Measurements from ENCODE around the gene ELAVL3. TPM values are rescaled to one million over a fixed set of nuclear protein-coding genes. Genes with fewer than 3 reads are reported as not detected.
A peak's percentile ranks its signal among the peaks of the same experiment; 100 is the strongest.

ELAVL3 gene
- total RNA-seq, 2 experiments from 2014 or later, result not detected

DNA sequence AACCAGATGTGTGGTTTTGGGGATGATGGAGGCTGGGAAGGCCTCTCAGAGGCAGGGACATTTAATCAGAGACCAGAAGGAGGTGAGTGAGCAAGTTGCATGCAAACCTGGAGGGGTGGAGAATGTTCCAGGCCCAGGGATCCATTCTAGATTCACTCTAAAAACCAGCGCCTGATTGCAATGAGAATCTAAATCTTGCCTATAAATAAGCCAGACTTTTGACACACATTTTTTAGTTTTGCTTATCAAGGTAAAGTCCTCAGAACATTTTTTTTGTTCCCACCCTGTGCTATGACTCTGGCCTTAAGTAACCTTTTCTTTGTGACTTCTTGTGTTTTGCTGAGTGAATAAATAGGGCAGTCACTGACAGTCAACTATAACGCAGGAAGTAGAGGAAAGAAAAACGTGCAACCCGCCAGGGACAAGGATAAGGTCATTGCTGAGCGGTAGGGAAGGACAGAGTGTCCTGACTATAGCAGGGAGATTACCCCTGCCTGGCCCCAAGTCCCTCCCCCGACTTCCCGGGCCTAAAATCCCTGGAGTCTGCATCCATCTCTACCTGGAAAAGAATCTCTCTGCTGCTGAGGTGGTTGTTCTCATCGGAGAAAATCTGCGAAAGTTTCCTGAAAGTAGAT is 76.1 kb downstream of the ELAVL3 start:
- CTCF ChIA-PET, result interaction anchor here (0.5 to 1.6 kb wide), 3 partner anchors 22 to 126 kb away, joined by 3 to 5 read pairs (median 3); no protein-coding TSS in a partner anchor
- intact Hi-C loops (cut with micrococcal nuclease), result no loop called here
- Mint-ChIP-seq H3K9me3 (no peaks in the 10 kb centered on the region), H3K36me3 (ENCODE audit: low read depth) (no peaks in the 10 kb centered on the region), H3K4me3 (no peak overlapping the region), H3K27ac (no peak overlapping the region), H3K4me1 (ENCODE audit: low read depth) (peaks cover 3% of the 10 kb centered on the region), H3K27me3 (ENCODE audit: low read depth) (peaks cover 7% of the 10 kb centered on the region)
- DNase-seq, result no peak

DNA sequence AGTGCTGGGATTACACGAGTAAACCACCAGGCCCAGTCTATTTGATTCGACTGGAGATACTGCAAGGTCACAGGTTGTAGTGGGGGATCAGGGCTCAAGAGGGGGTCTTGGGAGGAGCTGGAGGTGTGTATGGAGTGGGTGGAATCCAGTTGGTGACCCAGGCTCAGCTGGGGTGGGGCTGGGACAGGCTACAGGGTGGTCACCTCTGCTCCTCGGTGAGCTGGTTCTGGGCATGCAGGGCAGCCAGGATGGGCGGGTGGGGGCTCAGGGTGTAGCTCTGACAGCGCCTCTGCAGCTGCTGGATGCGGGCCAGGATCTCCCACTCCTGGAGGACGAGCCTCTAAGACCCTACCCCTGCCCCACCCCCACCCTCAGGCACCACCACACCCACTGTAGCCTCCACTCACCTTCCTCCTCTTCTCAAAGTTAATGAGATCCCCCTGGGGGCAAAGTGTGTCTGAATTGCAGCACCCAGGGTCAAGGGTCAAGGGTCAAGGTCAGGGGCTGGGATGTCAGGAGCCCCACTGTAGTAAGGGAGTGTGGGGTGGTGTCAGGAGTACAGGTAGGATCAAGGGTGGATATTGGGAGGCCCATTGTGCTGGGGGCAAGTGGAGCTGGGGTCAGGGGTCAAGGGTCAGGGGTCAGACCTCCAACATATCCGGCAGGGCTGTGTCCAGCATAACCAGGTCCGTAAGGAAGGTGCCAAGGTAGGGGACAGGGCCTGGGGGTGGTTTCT is 78.9 kb downstream of the ELAVL3 start:
- no peak overlapping the region for H3K4me3 Mint-ChIP-seq
- H3K36me3 Mint-ChIP-seq (ENCODE audit: low read depth), result no peaks in the 10 kb centered on the region
- peaks cover 3% of the 10 kb centered on the region for H3K27me3 Mint-ChIP-seq (ENCODE audit: low read depth)
- CTCF ChIA-PET, result interaction anchor here (0.6 to 1.5 kb wide), 2 partner anchors 11 to 19 kb away, joined by 3 read pairs; no protein-coding TSS in a partner anchor
- H3K4me1 Mint-ChIP-seq (ENCODE audit: low read depth), result peaks cover 3% of the 10 kb centered on the region
- H3K9me3 Mint-ChIP-seq, result no peaks in the 10 kb centered on the region
- H3K27ac Mint-ChIP-seq, result no peak overlapping the region
- intact Hi-C loops (cut with micrococcal nuclease), result no loop called here
- no peak for DNase-seq

Small RNA genes lying within 50 kb of the gene (microRNA-seq; reads per million reads assigned to microRNA genes)
- 5.5 reads per million, percentile 3 among the genes with 10 or more reads in this experiment for gene MIR7974 (ENCODE audit: borderline microRNAs expressed, borderline replicate concordance)

Other genes with a start within 250 kb of the ELAVL3 start
- gene ANGPTL8, start 241.4 kb downstream of the ELAVL3 start, total RNA-seq, result not detected
- gene DOCK6, start 218.5 kb downstream of the ELAVL3 start, total RNA-seq, result 1 to 10 TPM; 6.1 to 7.1 TPM
- gene TSPAN16, start 184.9 kb downstream of the ELAVL3 start, total RNA-seq, result not detected
- gene RAB3D, start 141.4 kb downstream of the ELAVL3 start, total RNA-seq, result 10 to 100 TPM in 1 of 2 experiments, 1 to 10 TPM in 1; 9.8 to 10.7 TPM
- gene TMEM205, start 134.8 kb downstream of the ELAVL3 start, total RNA-seq, result 10 to 100 TPM; 21.4 to 24.2 TPM
- 10 to 100 TPM; 15.2 to 16.5 TPM for gene CCDC159, start 134.5 kb downstream of the ELAVL3 start, total RNA-seq
- gene PLPPR2, start 125.6 kb downstream of the ELAVL3 start, total RNA-seq, result 1 to 10 TPM; 2.6 to 2.8 TPM
- 1 to 10 TPM; 1.1 to 2.1 TPM for gene SWSAP1, start 106.4 kb downstream of the ELAVL3 start, total RNA-seq
- 1 to 10 TPM; 3.9 to 4.3 TPM for gene EPOR, start 96.7 kb downstream of the ELAVL3 start, total RNA-seq
- not detected for gene RGL3, start 61.7 kb downstream of the ELAVL3 start, total RNA-seq
- under 1 TPM; 0.15 to 0.19 TPM for gene ODAD3, start 45.9 kb downstream of the ELAVL3 start, total RNA-seq
- gene PRKCSH, start 45.4 kb downstream of the ELAVL3 start, total RNA-seq, result 100 to 1,000 TPM; 234 to 237 TPM
- 1 to 10 TPM; 6.8 to 7.3 TPM for gene ZNF653, start 24.8 kb upstream of the ELAVL3 start, total RNA-seq
- gene ECSIT, start 48.1 kb upstream of the ELAVL3 start, total RNA-seq, result 10 to 100 TPM; 42.6 to 46.0 TPM
- not detected for gene CNN1, start 57.8 kb upstream of the ELAVL3 start, total RNA-seq
- gene ELOF1, start 78.2 kb upstream of the ELAVL3 start, total RNA-seq, result 10 to 100 TPM; 33.0 to 33.4 TPM
- gene ACP5, start 96.6 kb upstream of the ELAVL3 start, total RNA-seq, result 1 to 10 TPM; 8.3 to 8.8 TPM
- gene ZNF627, start 116.4 kb upstream of the ELAVL3 start, total RNA-seq, result 1 to 10 TPM; 4.3 to 5.0 TPM

All from activated naive CD4-positive, alpha-beta T cell treated with anti-CD3 and anti-CD28 coated beads for 36 hours (primary cell).